HG03039 (cell line): ENCODE measurements around the gene HSPBP1.
"Not testable (repeated sequence)": the region's sequence is repeated elsewhere in the genome, so short reads cannot be mapped to it uniquely, and the experiment has no call there.

ENCODE experiments used
- ATAC-seq: cut with Tn5 transposase; IDR thresholded peaks from one replicate; pipeline ENCODE4 v1.9.1; 2021; ENCODE audit warnings: mild to moderate bottlenecking, moderate library complexity; ENCODE audit not compliant: unreplicated experiment

The HSPBP1 gene

DNA sequence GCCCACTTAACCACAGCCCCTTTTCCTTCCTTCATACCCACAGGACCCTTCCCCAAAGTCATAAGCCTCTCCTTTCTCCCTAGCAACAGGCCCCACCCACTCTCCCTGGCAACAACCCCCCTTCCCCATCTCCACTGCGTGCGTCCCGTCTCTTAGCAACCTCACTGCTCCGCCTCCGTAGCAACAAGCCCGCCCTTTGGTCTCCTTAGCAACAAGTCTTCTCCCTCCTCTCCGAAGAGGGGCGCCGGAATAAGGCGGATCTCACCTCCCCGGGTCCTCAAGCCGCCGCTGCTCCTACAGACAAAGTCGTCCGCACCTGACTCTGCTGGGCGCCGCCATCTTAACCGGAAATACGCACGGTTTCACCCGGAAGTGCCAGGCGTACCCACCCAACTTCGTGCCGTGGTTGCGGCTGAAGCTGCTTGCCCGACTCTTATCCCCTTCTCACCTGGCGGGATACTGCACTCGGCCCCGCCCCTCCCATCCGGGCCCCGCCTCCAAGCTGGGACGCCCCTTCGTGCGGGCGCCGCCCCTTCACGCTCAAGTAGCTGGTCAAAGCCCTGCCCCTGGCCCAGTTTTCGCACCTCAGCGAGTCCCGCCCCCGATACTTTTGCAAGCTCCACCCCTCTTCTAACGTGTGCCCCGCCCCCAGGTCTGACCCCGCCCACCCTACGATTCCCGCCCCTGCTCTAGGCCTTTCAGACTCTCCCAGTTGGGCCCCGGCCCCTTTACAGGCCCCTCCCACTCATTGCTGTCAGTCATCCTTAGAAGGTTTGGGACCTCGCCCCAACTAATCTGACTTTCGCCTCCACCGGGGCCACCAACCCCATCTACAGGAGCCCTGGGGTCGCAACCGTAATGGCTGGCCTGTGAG is at the start of gene HSPBP1:
Gene HSPBP1, minus strand, starts transcription at position 341 of the 874 bp plus-strand sequence. CDS start 502 bp downstream, outside the sequence.
- peak; percentile 65 for ATAC-seq

GRCh38 chr19:55328774-55329318 is 48.9 kb upstream of the HSPBP1 start:
- not testable (repeated sequence) for ATAC-seq

DNA sequence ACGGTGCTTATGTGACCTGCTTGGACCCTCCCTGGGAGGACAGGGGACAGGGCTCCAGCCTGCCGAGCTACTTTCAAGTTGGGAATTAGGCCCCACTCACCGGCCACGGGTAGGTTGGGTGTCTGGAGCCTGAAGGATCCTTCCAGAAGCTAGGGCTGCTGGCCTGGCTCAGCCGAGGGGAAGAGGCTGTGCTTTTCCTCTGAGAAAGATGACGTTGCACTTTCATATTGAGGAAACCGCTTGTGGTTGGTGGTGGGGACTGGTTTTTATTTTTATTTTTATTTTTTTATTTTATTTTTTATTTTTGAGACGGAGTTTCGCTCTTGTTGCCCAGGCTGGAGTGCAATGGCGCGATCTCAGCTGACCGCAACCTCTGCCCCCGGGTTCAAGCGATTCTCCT is 45.3 kb upstream of the HSPBP1 start, which contains the start of gene TMEM150B:
Gene TMEM150B, minus strand, starts transcription at position 170 of the 400 bp plus-strand sequence. CDS start 4,305 bp downstream, outside the sequence.
- ATAC-seq: no peak

- no peak for ATAC-seq
Measured at GRCh38 chr19:55324662-55325061, 44.8 kb upstream of the HSPBP1 start.

- no peak for ATAC-seq
Measured at GRCh38 chr19:55322204-55322885, 42.4 kb upstream of the HSPBP1 start.

DNA sequence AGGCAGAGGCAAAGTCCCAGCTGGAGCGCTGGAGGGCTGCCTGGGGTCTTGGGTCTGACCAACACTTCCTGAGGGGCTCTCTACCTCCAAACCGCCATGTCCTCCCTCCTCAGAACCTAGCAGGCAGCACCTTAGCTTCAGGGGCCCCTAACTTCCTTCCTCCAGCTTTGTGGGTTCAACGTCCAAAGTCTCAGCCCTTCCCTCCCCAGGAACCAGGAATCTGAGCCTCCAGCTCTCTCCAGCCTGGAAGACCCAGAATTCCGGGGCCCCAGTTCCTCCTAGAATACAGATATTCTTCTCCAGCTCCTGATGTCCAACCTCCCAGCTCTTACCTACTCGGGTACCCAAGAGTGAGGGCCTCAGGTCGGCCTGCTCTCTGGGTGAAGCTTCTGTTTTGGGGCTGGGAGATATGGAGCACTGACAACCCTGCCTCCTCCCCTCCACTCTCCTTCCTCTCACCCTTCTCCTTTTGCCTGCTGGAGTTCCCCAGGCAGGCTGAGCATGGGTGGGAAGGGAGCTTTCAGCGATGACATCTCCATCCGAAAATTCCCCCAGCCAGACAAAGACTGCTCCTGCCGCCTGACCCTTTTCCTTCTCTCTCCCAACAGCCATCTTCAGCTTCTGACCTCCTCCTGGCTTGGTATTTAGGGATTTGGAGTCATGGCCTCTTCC is 41.7 kb upstream of the HSPBP1 start:
- no peak for ATAC-seq

GRCh38 chr19:55320844-55321419 is 41.0 kb upstream of the HSPBP1 start:
- ATAC-seq: no peak

DNA sequence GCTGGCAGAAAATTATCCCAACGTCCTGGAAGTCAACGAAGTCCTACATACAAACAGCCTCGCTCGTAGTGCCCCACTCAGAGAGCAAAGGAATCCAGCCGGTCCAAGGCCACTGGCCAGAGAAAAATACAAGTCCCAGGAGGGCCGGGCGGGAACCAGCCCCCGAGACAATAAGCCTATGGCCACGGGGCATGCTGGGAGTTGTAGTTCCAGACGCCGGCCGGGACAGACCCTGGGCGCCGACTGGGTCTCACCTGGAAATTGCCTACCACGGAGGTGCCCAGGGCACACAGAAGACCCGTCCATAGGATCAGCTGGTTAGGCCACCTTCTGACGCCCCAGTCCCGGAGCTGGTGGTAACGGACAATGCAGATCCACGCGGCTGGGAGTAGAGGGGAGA is 39.9 kb upstream of the HSPBP1 start:
- ATAC-seq: no peak

- ATAC-seq: no peak
Measured at GRCh38 chr19:55316646-55317045, 36.7 kb upstream of the HSPBP1 start.

DNA sequence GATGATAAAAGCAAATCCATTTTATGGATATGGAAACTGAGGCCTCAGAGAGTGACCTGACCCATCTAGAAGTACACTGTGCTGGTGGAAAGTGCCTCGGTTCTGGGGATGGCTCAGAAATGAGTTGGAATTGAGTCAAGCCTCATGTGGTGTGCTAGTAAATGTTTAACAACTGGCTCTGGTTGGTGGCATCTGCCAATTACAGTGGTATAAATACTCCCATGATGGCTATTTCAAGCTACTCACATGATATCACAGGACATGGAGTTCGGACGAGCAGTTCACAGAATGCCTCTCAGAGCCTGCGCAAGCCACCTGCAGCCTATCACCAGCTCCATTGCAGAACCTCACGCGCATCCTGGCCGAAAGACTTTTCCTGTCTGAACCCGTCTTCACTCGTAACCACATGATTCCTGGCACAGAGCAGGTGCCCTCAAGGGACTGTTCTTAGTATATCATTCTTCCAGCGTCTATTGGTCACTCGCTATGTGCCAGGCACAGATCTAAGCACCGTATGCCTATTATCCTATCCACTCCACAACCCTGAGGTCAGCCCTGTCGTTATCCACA is 36.1 kb upstream of the HSPBP1 start:
- no peak for ATAC-seq

DNA sequence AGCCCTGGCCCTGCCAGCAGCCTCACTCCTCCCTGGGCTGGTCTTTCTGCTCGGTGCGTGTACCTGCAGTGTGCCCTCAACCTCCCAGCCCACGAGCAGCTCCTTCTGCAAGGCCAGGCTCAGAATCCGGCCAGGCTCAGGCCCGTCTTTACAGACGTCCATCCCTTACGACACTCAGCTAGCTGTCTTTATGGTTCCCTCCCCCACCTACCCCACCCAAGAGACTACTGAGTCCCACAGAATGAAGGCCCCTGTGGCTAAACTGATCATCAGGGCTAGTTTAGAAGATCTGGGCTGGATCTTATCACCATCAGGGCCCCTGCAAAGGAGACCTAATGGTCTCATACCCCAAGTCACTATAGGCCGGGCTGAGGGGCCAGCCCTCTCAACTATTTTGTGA is 34.5 kb upstream of the HSPBP1 start:
- no peak for ATAC-seq

DNA sequence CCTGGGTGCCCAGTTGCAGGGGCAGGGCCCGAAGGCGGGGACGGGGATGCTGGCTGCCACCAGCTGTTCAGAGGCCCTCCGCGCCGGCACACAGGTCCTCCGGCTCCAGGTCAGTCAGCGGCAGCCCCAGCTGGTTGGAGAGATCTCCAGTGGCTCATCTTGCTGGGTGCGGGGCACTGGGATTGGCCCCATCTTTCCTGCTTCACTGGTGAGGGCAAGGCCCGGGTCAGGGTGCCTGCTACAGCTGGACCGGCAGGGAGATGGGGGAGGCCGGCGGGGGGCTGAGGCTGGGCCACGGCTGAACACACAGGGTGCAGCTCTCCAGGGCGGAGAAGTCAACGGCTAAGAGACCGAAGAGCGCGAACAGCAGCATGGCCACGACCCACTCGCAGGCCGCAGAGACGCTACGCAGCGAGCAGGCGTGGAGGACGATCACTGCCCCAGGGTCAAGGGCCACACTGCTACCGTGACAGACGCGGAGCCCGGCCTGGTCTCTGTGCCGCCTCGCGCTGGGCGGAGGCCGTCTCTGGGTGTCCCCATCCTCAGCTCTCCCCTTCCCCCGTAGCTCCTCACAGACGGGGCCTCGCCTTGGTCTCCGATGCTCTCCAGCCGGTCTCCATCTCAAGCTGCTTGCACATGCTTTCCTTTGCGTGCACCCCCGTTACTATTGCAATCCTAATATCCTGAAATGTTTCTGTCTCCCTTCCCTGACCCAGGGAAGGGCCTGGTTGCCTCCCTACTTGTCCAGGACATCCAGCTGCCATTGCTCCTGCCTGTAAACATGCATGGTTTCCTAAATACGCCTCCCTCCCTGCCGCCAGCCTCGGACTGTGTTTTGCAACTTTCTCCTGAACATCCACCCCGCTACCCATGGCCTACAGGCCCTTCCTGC is 33.0 kb upstream of the HSPBP1 start:
- ATAC-seq: no peak

DNA sequence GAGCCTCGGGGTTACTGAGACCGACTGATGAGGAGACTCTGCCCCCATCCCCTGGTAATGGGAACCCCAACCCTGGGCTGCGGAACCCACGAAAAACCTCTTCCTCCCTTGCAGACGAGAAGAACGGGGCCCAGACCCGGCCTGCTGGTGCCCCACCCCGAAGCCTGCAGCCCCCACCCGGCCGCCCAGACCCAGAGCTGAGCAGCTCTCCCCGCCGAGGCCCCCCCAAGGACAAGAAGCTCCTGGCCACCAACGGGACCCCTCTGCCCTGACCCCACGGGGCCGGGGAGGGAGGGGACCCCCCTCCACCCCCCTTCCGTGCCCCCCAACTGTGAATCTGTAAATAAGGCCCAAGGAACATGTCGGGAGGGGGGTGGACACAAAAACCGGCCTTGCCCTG is 31.9 kb upstream of the HSPBP1 start:
- no peak for ATAC-seq

- ATAC-seq: no peak
Measured at GRCh38 chr19:55311397-55311796, 31.5 kb upstream of the HSPBP1 start.

GRCh38 chr19:55310498-55310897 is 30.6 kb upstream of the HSPBP1 start:
- ATAC-seq: no peak

DNA sequence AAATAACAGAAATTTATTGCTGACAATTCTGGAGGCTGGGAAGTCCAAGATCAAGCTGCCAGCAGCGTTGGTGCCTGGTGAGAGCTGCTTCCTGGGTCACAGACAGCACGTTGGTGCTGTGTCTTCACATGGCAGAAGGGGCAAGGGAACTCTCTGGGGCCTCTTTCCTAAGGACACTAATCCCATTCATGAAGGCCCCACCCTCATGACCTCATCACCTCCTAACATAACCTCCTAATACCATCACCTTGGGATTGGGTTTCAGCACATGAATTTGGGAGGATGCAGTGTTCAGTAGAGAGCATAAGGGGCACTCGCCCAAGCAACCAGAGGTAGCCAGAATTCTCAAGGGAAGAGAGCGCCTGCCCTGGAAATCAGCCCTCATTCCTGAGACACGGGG is 29.5 kb upstream of the HSPBP1 start:
- ATAC-seq: no peak

GRCh38 chr19:55308281-55308680 is 28.4 kb upstream of the HSPBP1 start:
- no peak for ATAC-seq

DNA sequence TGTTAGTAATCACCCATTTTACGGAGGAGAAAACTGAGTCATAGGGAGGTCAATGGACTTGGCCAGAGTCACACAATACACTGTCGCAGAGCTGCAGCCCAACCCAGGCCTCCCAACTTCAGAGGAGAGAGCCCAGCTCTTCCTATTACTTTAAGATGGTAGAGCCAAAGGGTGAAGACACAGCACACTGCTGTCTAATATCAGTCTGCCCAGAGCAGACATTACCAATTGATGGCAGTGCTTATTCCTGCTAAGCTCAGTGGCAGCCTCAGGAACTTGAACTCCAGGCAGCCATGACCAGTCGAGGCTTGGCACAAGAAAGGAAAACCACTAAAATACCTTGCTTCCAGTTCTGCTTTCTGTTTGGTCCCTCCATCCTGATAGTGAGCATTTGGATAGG is 26.8 kb upstream of the HSPBP1 start:
- ATAC-seq: no peak

GRCh38 chr19:55305983-55306562 is 26.2 kb upstream of the HSPBP1 start:
- ATAC-seq: no peak
